Suppressor macrophage treated with lipopolysaccharide for 4 hours (primary cell): Measurements from ENCODE around the gene ZNF471.

Experiments
- DNase-seq: peaks from one replicate; pipeline ENCODE4 v3.0.0-alpha.2; 2020

Gene ZNF471

DNA sequence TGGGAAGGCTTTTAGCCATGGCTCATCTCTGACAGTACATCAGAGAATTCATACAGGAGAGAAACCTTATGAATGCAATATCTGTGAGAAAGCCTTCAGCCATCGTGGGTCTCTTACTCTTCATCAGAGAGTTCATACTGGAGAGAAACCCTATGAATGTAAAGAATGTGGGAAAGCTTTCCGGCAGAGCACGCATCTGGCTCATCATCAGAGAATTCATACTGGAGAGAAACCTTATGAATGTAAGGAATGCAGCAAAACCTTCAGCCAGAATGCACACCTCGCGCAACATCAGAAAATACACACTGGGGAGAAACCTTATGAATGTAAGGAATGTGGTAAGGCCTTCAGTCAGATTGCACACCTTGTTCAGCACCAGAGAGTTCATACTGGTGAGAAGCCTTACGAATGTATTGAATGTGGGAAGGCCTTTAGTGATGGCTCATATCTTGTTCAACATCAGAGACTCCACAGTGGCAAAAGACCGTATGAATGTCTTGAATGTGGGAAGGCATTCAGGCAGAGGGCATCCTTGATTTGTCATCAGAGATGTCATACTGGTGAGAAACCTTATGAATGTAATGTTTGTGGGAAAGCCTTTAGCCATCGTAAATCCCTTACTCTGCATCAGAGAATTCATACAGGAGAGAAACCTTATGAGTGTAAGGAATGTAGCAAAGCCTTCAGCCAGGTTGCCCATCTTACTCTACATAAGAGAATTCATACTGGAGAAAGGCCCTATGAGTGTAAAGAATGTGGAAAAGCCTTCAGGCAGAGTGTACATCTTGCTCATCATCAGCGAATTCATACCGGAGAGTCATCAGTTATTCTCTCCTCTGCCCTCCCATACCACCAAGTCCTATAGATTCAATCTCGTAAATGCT lies 70.3 kb downstream of the ZNF471 start:
- no peak for DNase-seq
